NT2/D1 (cell line): ENCODE results near the gene DCANP1.

Experiments
- DNase-seq: peaks from one replicate; pipeline ENCODE4 v3.0.0-alpha.2; 2011; ENCODE audit warnings: low read depth, low spot score
- H3K27me3 ChIP-seq: 2 replicates; pipeline ENCODE4 v1.6.0; 2011; ENCODE audit warnings: mild to moderate bottlenecking; ENCODE audit not compliant: insufficient read length, insufficient read depth
- H3K36me3 ChIP-seq: 2 replicates; pipeline ENCODE4 v1.6.1; 2011; ENCODE audit warnings: mild to moderate bottlenecking, low read length, mixed read lengths; ENCODE audit not compliant: insufficient read depth, insufficient read length
- H3K4me1 ChIP-seq: 2 replicates; pipeline ENCODE4 v1.5.1; 2011; ENCODE audit not compliant: insufficient read depth, insufficient read length
- H3K4me3 ChIP-seq: 2 replicates; pipeline ENCODE4 v1.5.1; 2011; ENCODE audit warnings: low read depth; ENCODE audit not compliant: insufficient read length
- H3K9ac ChIP-seq: 2 replicates; pipeline ENCODE4 v1.6.0; 2011; ENCODE audit warnings: low read depth; ENCODE audit not compliant: insufficient read length
- H3K9me3 ChIP-seq: 2 replicates; pipeline ENCODE4 v1.5.1; 2011; ENCODE audit warnings: mild to moderate bottlenecking, low read length; ENCODE audit not compliant: insufficient read depth
- SUZ12 ChIP-seq: IDR thresholded peaks from 2 replicates; pipeline ENCODE4 v1.6.1; 2011; ENCODE audit not compliant: insufficient read length, insufficient read depth; ENCODE audit errors: extremely low read depth
- YY1 ChIP-seq: IDR thresholded peaks from 2 replicates; pipeline ENCODE4 v1.6.1; 2011; ENCODE audit not compliant: insufficient read length, insufficient read depth
- ZNF274 ChIP-seq: IDR thresholded peaks from 2 replicates; pipeline ENCODE4 v1.6.1; 2011; ENCODE audit warnings: mild to moderate bottlenecking, low read depth, low read length

Gene DCANP1

GRCh38 chr5:135395451-135395850, 51.7 kb downstream of the DCANP1 start:
- Histone ChIP-seq H3K4me1 (no peaks in the 10 kb centered on the region), H3K4me3 (no peak overlapping the region), H3K36me3 (peaks cover 29% of the 10 kb centered on the region), H3K9me3 (no peaks in the 10 kb centered on the region), H3K9ac (no peak overlapping the region), H3K27me3 (peaks cover 38% of the 10 kb centered on the region)
- DNase-seq, result no peak
- TF ChIP-seq SUZ12 (no peak), ZNF274 (no peak), YY1 (no peak)
